Activated CD8-positive, alpha-beta T cell treated with anti-CD3 and anti-CD28 coated beads for 36 hours (primary cell): ENCODE results near the gene GTPBP3. TPM values are rescaled to one million over a fixed set of nuclear protein-coding genes. Genes with fewer than 3 reads are reported as not detected.
A peak's percentile ranks its signal among the peaks of the same experiment; 100 is the strongest.

Experiments used
- ATAC-seq: fragments of 200-7000 bp; cut with Tn5 transposase; one replicate; pipeline ENCODE4 v1.10.0; 2021; ENCODE audit warnings: mild to moderate bottlenecking, moderate library complexity
- CTCF ChIA-PET: fragments of 350-600 bp; sonication (Branson Sonifier 250); formaldehyde crosslinking; loops from one replicate; lab custom pipeline; 2021; ENCODE audit warnings: antibody characterized with exemption; lab: Charles Lee
- POLR2A ChIA-PET: fragments of 350-600 bp; sonication (Branson Sonifier 250); formaldehyde crosslinking; loops from one replicate; lab custom pipeline; 2021; ENCODE audit warnings: antibody characterized with exemption; lab: Charles Lee
- DNase-seq: peaks from one replicate; pipeline ENCODE4 v3.0.0-alpha.2; 2020
- H3K27ac Mint-ChIP-seq: one replicate; pipeline ENCODE4 v1.8.0; 2021; ENCODE audit warnings: mild to moderate bottlenecking, mixed read lengths
- H3K27me3 Mint-ChIP-seq: one replicate; pipeline ENCODE4 v1.8.0; 2021; ENCODE audit warnings: mixed read lengths
- H3K36me3 Mint-ChIP-seq: one replicate; pipeline ENCODE4 v1.8.0; 2021; ENCODE audit warnings: low read depth, mixed read lengths
- H3K4me1 Mint-ChIP-seq: one replicate; pipeline ENCODE4 v1.8.0; 2021; ENCODE audit warnings: low read depth, mixed read lengths
- H3K4me3 Mint-ChIP-seq: one replicate; pipeline ENCODE4 v1.8.0; 2021; ENCODE audit warnings: mild to moderate bottlenecking, moderate library complexity, mixed read lengths
- H3K9me3 Mint-ChIP-seq: one replicate; pipeline ENCODE4 v1.8.0; 2021; ENCODE audit warnings: mixed read lengths
- intact Hi-C: fragments of 100-400 bp; cut with micrococcal nuclease; formaldehyde crosslinking; loops from one replicate; pipeline ENCODE4 v1.10.0; 2022
- total RNA-seq, 2 experiments: library from RNA; stranded (reverse); gene quantifications; one replicate each; pipeline ENCODE4 v1.2.3, GENCODE V29; 2021
- TF ChIP-seq, protein P1 (sequence below): fragments of 200-600 bp; IDR thresholded peaks from one replicate; pipeline ENCODE4 v1.8.0; 2022; ENCODE audit warnings: antibody characterized with exemption, mild to moderate bottlenecking

The GTPBP3 gene
- total RNA-seq, 2 experiments from 2014 or later = 43.8 to 45.4 TPM

DNA sequence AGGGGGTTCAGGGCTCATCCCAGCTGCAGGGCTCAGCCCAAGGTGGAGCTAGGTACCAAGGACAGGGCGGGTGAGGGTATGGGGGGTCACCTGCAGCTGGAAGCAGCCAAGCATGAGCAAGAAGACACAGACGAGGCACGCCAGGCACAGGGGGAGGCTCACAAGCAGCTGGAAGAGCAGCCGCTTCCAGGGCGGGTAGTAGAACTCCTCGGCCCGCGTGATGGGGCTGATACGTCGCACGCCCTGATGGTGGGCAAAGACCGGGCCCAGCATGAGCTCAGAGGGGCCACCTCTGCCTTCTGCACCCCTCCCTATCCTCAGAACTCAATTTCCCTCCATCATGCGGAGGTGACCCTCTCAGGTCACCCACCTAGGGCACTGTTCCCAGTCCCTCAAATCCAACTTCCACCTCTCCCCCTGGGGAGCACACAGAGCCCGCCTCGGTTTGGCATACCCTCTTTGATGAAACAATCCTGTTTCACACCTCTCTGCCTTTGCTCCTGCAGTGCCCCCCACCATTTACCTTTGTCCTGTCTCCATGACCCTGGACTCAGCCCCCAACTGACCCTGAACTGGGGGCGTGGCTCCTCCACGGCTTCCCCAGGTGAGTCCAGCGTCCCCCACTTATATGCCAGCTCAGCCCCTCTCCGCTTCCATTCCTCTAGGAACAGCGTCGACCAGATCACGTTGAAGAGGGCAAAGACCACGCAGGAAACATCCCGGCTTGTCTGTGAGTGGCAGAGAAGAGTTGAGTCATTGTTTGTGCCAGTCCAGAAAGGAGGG, 6.9 kb upstream of the GTPBP3 start:
- H3K9me3 Mint-ChIP-seq = no peaks in the 10 kb centered on the region
- peaks cover 23% of the 10 kb centered on the region for H3K4me1 Mint-ChIP-seq
- intact Hi-C loops = no loop called here
- H3K27me3 Mint-ChIP-seq = no peaks in the 10 kb centered on the region
- H3K4me3 Mint-ChIP-seq = no peak overlapping the region
- H3K36me3 Mint-ChIP-seq = no peaks in the 10 kb centered on the region
- no peak for DNase-seq
- CTCF ChIA-PET = interaction anchor here (0.8 to 1.7 kb wide), 2 partner anchors 25 to 56 kb away, joined by 3 to 5 read pairs; partner anchors contain the start of gene MRPL34
- POLR2A ChIA-PET = interaction anchor here (0.7 to 1.4 kb wide), 3 partner anchors 8 to 27 kb away, joined by 3 to 5 read pairs (median 3); partner anchors contain the start of genes ABHD8 and MRPL34
- TF ChIP-seq, protein P1, sequence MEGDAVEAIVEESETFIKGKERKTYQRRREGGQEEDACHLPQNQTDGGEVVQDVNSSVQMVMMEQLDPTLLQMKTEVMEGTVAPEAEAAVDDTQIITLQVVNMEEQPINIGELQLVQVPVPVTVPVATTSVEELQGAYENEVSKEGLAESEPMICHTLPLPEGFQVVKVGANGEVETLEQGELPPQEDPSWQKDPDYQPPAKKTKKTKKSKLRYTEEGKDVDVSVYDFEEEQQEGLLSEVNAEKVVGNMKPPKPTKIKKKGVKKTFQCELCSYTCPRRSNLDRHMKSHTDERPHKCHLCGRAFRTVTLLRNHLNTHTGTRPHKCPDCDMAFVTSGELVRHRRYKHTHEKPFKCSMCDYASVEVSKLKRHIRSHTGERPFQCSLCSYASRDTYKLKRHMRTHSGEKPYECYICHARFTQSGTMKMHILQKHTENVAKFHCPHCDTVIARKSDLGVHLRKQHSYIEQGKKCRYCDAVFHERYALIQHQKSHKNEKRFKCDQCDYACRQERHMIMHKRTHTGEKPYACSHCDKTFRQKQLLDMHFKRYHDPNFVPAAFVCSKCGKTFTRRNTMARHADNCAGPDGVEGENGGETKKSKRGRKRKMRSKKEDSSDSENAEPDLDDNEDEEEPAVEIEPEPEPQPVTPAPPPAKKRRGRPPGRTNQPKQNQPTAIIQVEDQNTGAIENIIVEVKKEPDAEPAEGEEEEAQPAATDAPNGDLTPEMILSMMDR = no peak
- ATAC-seq = no peak
- H3K27ac Mint-ChIP-seq = no peak overlapping the region

DNA sequence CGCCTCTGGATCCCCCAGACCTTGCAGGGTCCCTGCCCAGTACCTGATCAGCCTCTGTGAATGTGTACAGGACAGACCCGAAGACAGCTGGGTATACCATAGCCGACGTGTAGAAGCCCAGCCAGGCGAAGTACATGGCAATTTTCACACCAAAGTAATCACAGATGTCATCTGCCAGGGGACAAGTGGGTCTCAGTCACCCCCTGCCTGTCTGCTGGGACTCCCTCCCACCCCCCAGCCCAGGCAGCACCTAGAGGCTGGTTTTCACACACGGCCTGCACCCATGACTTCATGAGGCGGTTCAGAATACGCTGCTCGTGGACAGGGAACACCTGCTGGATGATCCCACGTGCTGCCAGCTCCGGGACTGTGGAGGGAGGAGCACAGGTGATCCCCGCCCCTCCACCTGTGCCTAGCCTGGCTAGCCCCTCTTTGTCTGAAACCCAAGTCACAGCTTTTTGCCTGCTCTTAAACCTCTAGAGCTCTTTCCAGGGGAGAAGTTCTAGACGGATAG, 6.3 kb upstream of the GTPBP3 start:
- ChIA-PET CTCF (interaction anchor here (0.8 to 1.5 kb wide), 3 partner anchors 26 to 73 kb away, joined by 3 to 5 read pairs (median 4); partner anchors contain the start of gene MRPL34), POLR2A (interaction anchor here (1.4 kb wide), 1 partner anchor 9 kb away, joined by 5 read pairs; no protein-coding TSS in a partner anchor)
- Mint-ChIP-seq H3K27me3 (no peaks in the 10 kb centered on the region), H3K27ac (no peak overlapping the region), H3K4me3 (no peak overlapping the region), H3K36me3 (no peaks in the 10 kb centered on the region), H3K9me3 (no peaks in the 10 kb centered on the region), H3K4me1 (peaks cover 25% of the 10 kb centered on the region)
- ATAC-seq (no peak), DNase-seq (no peak)
- TF ChIP-seq, protein P1 = no peak
- intact Hi-C loops = no loop called here

DNA sequence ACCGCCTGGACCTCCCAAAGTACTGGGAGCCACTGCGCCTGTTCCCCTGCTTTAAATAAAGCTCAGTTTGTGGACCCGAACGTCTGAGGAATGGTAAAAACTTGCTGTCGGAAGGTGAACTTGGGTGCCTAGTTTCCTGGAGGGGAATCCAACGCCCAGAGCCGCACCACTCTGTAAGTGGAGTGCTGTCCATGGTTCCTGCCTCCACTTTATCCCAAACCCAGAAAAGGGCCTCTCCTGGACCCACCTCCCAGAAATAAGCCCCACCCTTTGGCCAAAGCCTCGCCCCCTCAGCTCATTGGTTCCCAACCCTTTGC, 5.0 kb upstream of the GTPBP3 start:
- ChIA-PET POLR2A (interaction anchor here (2.3 kb wide), 1 partner anchor 8 kb away, joined by 9 read pairs; no protein-coding TSS in a partner anchor), CTCF (interaction anchor here (1.1 to 1.8 kb wide), 8 partner anchors 13 to 109 kb away, joined by 3 to 7 read pairs (median 4); partner anchors contain the start of gene MRPL34)
- H3K4me1 Mint-ChIP-seq = peaks cover 26% of the 10 kb centered on the region
- TF ChIP-seq, protein P1 = no peak
- H3K4me3 Mint-ChIP-seq = no peak overlapping the region
- no peak for DNase-seq
- intact Hi-C loops = no loop called here
- H3K36me3 Mint-ChIP-seq = no peaks in the 10 kb centered on the region
- no peaks in the 10 kb centered on the region for H3K9me3 Mint-ChIP-seq
- no peak for ATAC-seq
- no peaks in the 10 kb centered on the region for H3K27me3 Mint-ChIP-seq
- H3K27ac Mint-ChIP-seq = no peak overlapping the region

DNA sequence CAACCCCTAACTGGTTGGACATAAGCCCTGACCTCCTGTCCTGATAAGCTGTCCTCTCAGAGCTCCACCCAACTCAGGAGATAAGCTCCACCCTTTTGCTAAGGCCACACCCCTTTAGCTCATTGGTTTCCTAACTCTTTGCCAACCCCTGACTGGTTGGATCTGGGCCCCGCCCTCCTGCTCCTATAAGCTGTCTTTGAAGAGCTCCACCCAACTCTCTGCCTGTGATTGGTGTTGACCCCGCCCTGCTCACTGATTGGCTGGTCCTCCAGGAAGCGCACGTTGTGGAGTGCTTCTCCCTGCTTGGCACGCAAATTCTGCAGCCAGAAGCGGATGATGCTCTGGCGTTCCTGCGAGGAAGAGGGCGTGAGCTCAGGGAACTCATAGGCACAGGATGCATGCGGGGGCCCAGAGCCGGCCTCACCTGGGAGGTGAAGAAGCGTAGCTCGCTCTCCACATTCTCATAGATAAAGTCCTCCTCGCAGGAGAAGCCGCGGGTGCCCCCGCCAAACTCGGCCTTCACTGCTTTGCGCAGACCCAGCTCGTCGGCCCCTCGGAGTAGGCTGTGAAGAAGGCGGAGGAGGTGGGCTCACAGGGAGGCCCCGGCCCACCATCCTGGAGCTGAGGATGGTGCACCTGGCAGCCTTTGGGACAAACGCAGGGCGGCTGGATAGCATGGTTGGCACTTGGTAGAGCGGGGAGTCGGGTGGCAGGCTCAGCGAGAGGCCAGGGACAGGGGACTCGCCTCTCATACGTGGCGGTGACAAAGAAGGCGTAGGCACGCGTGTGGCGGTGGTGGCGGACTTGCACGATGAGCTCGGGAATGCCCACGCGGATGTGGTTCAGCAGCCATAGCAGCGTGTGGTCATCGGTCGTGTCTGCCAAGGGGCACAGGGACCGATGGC, 4.4 kb upstream of the GTPBP3 start:
- Mint-ChIP-seq H3K36me3 (no peaks in the 10 kb centered on the region), H3K4me3 (no peak overlapping the region), H3K4me1 (peaks cover 25% of the 10 kb centered on the region), H3K9me3 (no peaks in the 10 kb centered on the region), H3K27ac (no peak overlapping the region), H3K27me3 (no peaks in the 10 kb centered on the region)
- ChIA-PET POLR2A (interaction anchor here (1.0 to 2.3 kb wide), 5 partner anchors 9 to 73 kb away, joined by 3 to 9 read pairs (median 5); partner anchors contain the start of gene DDA1), CTCF (interaction anchor here (0.9 to 1.8 kb wide), 12 partner anchors 13 to 133 kb away, joined by 3 to 7 read pairs (median 4); partner anchors contain the start of gene MRPL34)
- ATAC-seq (peak; percentile 8), DNase-seq (peak; percentile 80)
- intact Hi-C loops = no loop called here
- TF ChIP-seq, protein P1 = no peak
